ENCODE data around the gene IL22. TPM values are rescaled to one million over a fixed set of nuclear protein-coding genes. Genes with fewer than 3 reads are reported as not detected.
"Not testable (repeated sequence)": the region's sequence is repeated elsewhere in the genome, so short reads cannot be mapped to it uniquely, and the experiment has no call there.

Gene IL22
- polyA plus RNA-seq, 4 donors, result not detected

GRCh38 chr12:68231691-68232090 lies 21.7 kb downstream of the IL22 start:
- no peak for DNase-seq (ENCODE audit: low read depth in 4 of 4, low spot score in 3 of 4)

- DNase-seq (ENCODE audit: low read depth in 4 of 4, low spot score in 3 of 4), result no peak
Measured at GRCh38 chr12:68231229-68231628, 22.2 kb downstream of the IL22 start.

DNA sequence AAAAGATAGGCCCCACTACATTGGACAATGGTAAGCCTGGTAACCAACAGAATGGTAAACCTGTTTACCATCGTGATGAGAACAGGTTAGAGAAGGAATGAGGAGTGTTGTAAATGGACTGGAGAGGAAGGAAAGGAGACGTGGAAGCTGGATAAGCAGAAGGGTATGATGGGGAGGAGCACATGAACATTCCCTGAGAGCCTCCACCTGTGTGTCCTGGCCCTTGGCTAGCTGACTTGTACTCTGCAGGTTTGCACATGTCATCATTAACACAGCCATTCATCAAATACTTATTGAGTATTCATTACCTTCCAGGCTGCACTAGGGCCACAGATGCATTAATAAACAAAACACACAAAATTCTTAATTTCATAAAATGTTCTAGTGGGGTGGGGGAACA lies 23.4 kb downstream of the IL22 start:
- no peak for DNase-seq (ENCODE audit: low read depth in 4 of 4, low spot score in 3 of 4)

GRCh38 chr12:68227356-68227755 lies 26.0 kb downstream of the IL22 start:
- DNase-seq (ENCODE audit: low read depth in 4 of 4, low spot score in 3 of 4), result no peak

DNA sequence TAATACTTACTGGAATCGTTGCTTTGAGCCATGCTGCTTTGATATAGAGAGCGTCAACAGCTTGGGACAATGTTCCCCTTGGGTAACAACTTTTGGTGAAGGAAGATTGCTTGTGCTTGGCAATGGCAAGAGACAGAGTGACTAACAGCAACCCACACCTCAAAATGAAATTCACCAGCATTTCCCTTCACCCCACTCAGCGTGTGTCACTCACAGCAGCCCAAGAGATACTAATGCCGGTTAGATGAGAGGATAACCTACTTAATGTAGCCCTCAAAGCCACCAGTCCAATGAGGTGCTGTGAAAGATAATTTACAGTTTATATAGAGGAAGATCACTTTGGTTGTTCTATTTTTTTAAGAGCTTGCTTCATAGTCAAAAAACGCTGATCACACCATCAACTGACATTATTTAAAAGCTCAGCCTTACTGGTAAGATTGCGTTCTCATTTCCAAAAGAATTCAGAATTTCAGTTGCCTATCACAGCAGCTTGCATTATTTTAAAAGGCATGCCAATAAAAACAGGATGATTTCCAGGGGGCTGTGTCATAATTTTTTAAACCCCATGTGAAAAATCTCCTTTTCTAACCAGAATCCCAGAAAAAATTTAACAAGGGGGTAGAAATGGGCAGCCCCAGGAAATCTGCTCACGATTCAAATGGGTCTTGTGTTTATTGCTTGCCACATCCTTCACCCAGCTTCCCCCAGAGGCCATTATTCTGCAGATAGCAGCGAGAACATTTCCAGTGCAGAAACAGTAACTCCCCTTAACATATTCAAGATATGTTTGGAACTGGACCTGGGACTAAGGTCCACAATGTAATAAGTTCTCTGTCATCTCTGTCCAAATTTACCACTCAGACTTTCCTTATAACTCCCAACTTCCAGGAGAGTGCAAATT lies 27.6 kb downstream of the IL22 start, which contains the start of gene IL26:
TSS of gene IL26 (minus strand) at position 235 of the 901 bp plus-strand sequence. CDS start at position 181, 54 bp downstream.
- DNase-seq (ENCODE audit: low read depth in 4 of 4, low spot score in 3 of 4), result no peak

GRCh38 chr12:68224613-68225285 lies 28.7 kb downstream of the IL22 start:
- no peak for DNase-seq (ENCODE audit: low read depth in 4 of 4, low spot score in 3 of 4)

DNA sequence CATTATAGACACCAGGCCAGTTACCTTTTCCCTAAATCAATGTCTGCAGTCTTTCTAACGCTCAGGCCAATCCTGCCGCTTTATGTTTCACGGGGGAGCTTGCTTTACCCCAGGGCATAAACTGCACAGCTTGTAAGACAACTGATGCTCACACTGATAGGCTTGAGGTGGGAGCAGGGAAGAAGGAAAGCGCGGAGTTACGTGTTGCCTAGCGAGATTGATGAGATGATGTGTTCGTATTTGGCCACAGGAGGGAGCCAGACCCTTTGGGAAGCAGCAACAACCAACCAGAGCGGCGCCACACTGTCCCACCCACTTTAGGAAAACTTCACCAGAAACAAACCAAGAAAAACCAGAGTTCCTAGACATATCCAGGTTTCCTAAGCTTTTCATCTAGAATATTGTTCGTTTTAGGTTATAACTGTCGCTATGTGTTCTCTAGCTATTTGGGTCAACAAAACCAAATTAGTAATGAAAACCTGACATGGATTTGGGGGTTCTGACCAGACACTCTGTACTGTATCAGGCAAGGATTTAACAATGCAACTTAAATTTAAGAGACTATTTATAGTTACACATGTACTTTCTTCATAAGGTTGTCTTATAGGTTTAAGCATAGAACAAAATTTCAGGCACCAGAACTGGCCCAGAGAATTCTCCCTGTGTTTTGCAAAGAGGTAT lies 30.2 kb downstream of the IL22 start:
- DNase-seq (ENCODE audit: low read depth in 4 of 4, low spot score in 3 of 4), result peak; percentile 61 to 77 (median 72)

GRCh38 chr12:68222326-68222725 lies 31.1 kb downstream of the IL22 start:
- no peak for DNase-seq (ENCODE audit: low read depth in 4 of 4, low spot score in 3 of 4)

- DNase-seq (ENCODE audit: low read depth in 4 of 4, low spot score in 3 of 4), result no peak
Measured at GRCh38 chr12:68221497-68221896, 31.9 kb downstream of the IL22 start.

- no peak for DNase-seq (ENCODE audit: low read depth in 4 of 4, low spot score in 3 of 4)
Measured at GRCh38 chr12:68210875-68211274, 42.5 kb downstream of the IL22 start.

DNA sequence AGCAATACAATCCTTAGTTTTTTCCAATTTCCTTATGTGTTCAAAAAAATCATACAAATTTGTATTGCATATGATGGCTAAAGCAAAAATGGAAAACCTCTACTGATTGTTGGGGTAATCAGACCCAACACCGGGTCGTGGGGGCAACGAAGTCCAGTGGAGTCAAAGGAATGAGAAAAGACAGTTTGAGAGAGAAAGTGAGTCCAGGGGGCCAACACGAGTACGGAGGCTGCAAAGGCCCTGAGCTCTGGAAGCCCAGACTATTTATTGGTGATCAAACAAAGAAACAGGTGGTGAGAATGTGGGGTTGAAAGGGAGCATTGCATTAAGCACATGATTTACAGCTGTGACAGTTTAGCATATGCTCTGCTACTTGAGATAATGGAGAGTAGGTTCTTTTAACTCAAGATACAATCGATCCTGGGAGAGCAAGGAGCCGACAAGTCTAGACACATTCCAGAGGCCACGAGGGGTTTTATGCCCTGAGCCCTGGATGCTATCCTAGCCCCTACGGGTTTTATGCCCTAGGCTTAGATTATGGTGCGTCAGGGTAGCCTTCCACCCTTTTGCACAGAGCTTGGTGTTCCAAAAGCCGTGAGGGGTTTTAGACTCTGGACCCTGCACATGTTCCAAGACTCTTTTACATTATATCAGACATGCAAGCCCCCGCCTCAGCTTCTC lies 44.2 kb downstream of the IL22 start:
- not testable (repeated sequence) for DNase-seq (ENCODE audit: low read depth in 4 of 4, low spot score in 3 of 4)

DNA sequence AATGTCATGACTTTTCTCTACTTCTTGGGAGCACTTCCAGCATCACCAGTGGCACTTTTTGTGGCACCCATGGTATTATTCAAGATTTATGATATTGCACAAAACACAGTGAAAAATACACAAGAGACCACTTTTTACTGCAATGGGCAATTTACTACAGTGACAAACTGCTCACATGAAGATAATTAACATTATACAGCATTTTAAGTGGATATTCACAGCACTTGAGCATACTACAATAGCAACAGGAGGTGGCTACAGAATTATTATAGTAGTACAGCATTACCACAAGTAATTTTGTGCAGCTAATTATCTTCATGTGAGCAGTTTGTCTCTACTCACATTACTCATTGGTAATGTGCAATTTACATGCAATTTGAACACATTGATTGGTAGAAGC lies 46.1 kb downstream of the IL22 start:
- DNase-seq (ENCODE audit: low read depth in 4 of 4, low spot score in 3 of 4), result no peak

- no peak for DNase-seq (ENCODE audit: low read depth in 4 of 4, low spot score in 3 of 4)
Measured at GRCh38 chr12:68206446-68206845, 47.0 kb downstream of the IL22 start.

GRCh38 chr12:68203460-68203875 lies 49.9 kb downstream of the IL22 start:
- no peak for DNase-seq (ENCODE audit: low read depth in 4 of 4, low spot score in 3 of 4)

- DNase-seq (ENCODE audit: low read depth in 4 of 4, low spot score in 3 of 4), result no peak
Measured at GRCh38 chr12:68200854-68201253, 52.5 kb downstream of the IL22 start.

GRCh38 chr12:68199127-68199526 lies 54.3 kb downstream of the IL22 start:
- DNase-seq (ENCODE audit: low read depth in 4 of 4, low spot score in 3 of 4), result no peak

DNA sequence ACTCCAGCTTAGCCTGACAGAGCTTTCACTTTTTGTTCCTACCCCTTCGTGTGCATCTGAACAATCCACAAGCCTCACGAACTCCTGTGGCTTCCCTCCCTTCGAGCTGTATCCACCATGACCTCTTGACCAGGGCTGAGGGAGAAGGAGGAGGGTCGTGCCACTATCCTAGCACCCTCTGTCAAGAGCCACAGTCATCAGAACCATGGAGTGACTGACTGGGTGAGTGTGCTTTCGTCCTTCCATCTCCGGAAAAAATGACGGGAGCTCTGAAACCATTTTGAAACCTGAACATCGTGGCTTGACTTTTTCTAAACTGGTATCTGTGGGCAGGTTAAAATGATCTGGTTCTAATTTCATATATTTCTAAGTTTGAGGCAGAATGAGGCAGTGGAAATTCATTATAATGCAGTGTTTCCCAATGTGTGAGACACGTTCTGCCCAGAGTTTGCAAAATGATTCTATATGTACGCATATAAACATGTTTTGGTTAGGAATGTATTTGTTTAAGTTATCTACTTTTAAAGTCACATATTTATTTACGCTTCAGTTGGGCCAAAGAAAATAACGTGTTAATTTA lies 54.8 kb downstream of the IL22 start:
- no peak for DNase-seq (ENCODE audit: low read depth in 4 of 4, low spot score in 3 of 4)
